AG04450 (cell line): Measurements from ENCODE around the gene SLC13A3. TPM values are rescaled to one million over a fixed set of nuclear protein-coding genes. Genes with fewer than 3 reads are reported as not detected.

ENCODE experiments used
- CTCF ChIA-PET: fragments of 300-600, 350-600 bp; formaldehyde crosslinking; extraction: SDS; loops from one replicate; lab custom pipeline; 2022; ENCODE audit warnings: antibody characterized with exemption, inconsistent platforms; lab: Charles Lee
- POLR2A ChIA-PET: fragments of 350-600 bp; formaldehyde crosslinking; extraction: SDS; loops from one replicate; lab custom pipeline; 2021; ENCODE audit warnings: antibody characterized with exemption, inconsistent platforms; lab: Yijun Ruan, JAX
- DNase-seq: peaks from one replicate; pipeline ENCODE4 v3.0.0-alpha.2; 2011; ENCODE audit warnings: low read depth, low spot score
- H3K27ac ChIP-seq: one replicate; pipeline ENCODE4 v1.5.1; 2012; ENCODE audit warnings: low read depth, low read length, control low read depth
- H3K27me3 ChIP-seq: one replicate; pipeline ENCODE4 v1.6.0; 2012; ENCODE audit warnings: low read length; ENCODE audit not compliant: control insufficient read depth, insufficient read depth
- H3K4me3 ChIP-seq: 2 replicates; pipeline ENCODE4 v1.5.1; 2011; ENCODE audit warnings: mild to moderate bottlenecking, low read depth, low read length, control low read depth
- H3K9me3 ChIP-seq: 2 replicates; pipeline ENCODE4 v1.5.1; 2012; ENCODE audit warnings: low read length; ENCODE audit not compliant: control insufficient read depth, insufficient read depth
- polyA plus RNA-seq: library from polyadenylated mRNA; depleted of rRNA; stranded (reverse); fragments of >200 nt; gene quantifications from 2 replicates; pipeline ENCODE4 v1.2.3, GENCODE V29; 2011
- TF ChIP-seq, protein P1 (sequence below): IDR thresholded peaks from 2 replicates; pipeline ENCODE4 v1.5.1; 2011; ENCODE audit warnings: low read depth, low read length, control low read depth, inconsistent platforms

The SLC13A3 gene
- polyA plus RNA-seq, 1 experiment: 2.4 TPM

DNA sequence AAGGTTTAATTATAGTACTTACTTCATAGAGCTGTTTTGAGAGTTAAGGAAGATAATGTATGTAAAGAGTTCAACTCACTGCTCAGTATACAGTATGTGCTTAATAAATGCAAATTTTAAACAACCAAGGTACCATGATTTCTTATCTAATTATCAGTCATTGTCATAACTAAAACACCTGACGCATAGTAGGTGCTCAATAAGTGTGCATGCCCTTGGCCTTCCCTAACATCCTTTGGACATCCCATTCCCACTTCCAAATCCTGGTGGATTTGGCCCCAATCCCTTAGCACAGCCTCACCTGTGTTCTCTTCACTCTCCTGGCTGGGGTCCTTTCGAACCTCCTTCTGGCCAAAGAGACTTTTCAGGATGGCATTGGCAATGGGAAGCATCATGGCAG is 41.1 kb downstream of the SLC13A3 start:
- Histone ChIP-seq H3K4me3 (no peak overlapping the region), H3K27me3 (no peaks in the 10 kb centered on the region), H3K27ac (no peak overlapping the region), H3K9me3 (no peaks in the 10 kb centered on the region; the same call in none of the 2 replicates)
- ChIA-PET CTCF (no interaction called here), POLR2A (no interaction called here)
- DNase-seq: no peak
- TF ChIP-seq, protein P1, sequence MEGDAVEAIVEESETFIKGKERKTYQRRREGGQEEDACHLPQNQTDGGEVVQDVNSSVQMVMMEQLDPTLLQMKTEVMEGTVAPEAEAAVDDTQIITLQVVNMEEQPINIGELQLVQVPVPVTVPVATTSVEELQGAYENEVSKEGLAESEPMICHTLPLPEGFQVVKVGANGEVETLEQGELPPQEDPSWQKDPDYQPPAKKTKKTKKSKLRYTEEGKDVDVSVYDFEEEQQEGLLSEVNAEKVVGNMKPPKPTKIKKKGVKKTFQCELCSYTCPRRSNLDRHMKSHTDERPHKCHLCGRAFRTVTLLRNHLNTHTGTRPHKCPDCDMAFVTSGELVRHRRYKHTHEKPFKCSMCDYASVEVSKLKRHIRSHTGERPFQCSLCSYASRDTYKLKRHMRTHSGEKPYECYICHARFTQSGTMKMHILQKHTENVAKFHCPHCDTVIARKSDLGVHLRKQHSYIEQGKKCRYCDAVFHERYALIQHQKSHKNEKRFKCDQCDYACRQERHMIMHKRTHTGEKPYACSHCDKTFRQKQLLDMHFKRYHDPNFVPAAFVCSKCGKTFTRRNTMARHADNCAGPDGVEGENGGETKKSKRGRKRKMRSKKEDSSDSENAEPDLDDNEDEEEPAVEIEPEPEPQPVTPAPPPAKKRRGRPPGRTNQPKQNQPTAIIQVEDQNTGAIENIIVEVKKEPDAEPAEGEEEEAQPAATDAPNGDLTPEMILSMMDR: no peak

GRCh38 chr20:46609043-46609442 is 42.2 kb downstream of the SLC13A3 start:
- no peaks in the 10 kb centered on the region for H3K27me3 ChIP-seq
- no peak for DNase-seq
- POLR2A ChIA-PET: no interaction called here
- TF ChIP-seq, protein P1: no peak
- no peaks in the 10 kb centered on the region; the same call in none of the 2 replicates for H3K9me3 ChIP-seq
- CTCF ChIA-PET: no interaction called here
- H3K27ac ChIP-seq: no peak overlapping the region
- H3K4me3 ChIP-seq: no peak overlapping the region

DNA sequence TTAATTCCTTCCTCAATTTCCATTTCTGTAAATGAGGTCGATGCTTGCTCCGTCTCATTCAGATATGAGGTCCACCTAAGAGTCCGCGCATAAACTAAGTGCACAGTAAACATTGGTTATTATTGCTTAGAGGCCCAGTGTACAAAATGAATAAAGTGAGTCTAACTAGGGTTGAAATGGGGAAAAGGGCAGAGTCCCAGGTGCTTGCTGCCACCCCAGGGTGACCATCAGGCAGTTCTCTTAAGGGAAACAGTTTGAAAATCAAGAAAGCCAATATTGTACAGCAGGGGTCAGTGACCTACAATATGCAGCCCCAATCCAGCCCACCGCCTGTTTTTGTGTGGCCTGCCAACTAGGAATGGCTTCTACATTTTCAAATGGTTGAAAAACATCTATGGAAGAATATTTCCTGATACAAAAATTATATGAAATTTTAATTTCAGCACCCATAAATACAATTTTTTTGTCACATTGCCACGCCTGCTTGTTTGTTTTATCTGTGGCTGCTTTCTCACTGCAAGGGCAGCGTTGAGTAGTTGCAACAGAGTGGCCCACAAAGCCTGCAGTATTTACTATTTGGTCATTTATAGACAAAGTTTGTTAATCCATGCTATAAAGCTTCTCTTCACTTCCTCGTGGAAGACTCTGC is 43.3 kb downstream of the SLC13A3 start:
- H3K27ac ChIP-seq: no peak overlapping the region
- TF ChIP-seq, protein P1: no peak
- no peak for DNase-seq
- ChIA-PET POLR2A (no interaction called here), CTCF (interaction anchor here (0.6 kb wide), 1 partner anchor 47 kb away, joined by 3 read pairs; no protein-coding TSS in a partner anchor)
- H3K9me3 ChIP-seq: no peaks in the 10 kb centered on the region; the same call in 1 of the 2 replicates
- H3K27me3 ChIP-seq: no peaks in the 10 kb centered on the region
- H3K4me3 ChIP-seq: no peak overlapping the region

- ChIA-PET POLR2A (no interaction called here), CTCF (interaction anchor here (0.6 kb wide), 1 partner anchor 46 kb away, joined by 3 read pairs; no protein-coding TSS in a partner anchor)
- H3K9me3 ChIP-seq: no peaks in the 10 kb centered on the region; the same call in 1 of the 2 replicates
- TF ChIP-seq, protein P1: no peak
- no peak for DNase-seq
- no peaks in the 10 kb centered on the region for H3K27me3 ChIP-seq
- no peak overlapping the region for H3K4me3 ChIP-seq
- H3K27ac ChIP-seq: no peak overlapping the region
Observed at GRCh38 chr20:46607191-46607848, 43.9 kb downstream of the SLC13A3 start.

- DNase-seq: no peak
- Histone ChIP-seq H3K9me3 (no peaks in the 10 kb centered on the region; the same call in 1 of the 2 replicates), H3K4me3 (no peak overlapping the region), H3K27me3 (no peaks in the 10 kb centered on the region), H3K27ac (no peak overlapping the region)
- ChIA-PET POLR2A (no interaction called here), CTCF (no interaction called here)
- TF ChIP-seq, protein P1: no peak
Observed at GRCh38 chr20:46606817-46607190, 44.5 kb downstream of the SLC13A3 start.
